SU-DHL-6 (cell line): ENCODE data around the gene TLK2.
"Not testable (repeated sequence)": the region's sequence is repeated elsewhere in the genome, so short reads cannot be mapped to it uniquely, and the experiment has no call there.

Experiments
- H2AFZ ChIP-seq: fragments of 200-600 bp; sonication (generic); 2 replicates; pipeline ENCODE4 v1.6.1; 2014; ENCODE audit warnings: low read depth, mild to moderate bottlenecking, moderate library complexity, mixed read lengths, antibody characterized with exemption, low read length; ENCODE audit not compliant: severe bottlenecking
- H3F3A ChIP-seq: fragments of 200-600 bp; shearing (Covaris generic); 2 replicates; pipeline ENCODE4 v1.6.0; 2016; ENCODE audit warnings: antibody characterized with exemption, mild to moderate bottlenecking; ENCODE audit not compliant: insufficient read depth
- H3K27ac ChIP-seq: fragments of 200-600 bp; sonication (generic); 2 replicates; pipeline ENCODE4 v1.5.1; 2016; ENCODE audit warnings: low read depth, mild to moderate bottlenecking, low read length, moderate library complexity, mixed read lengths
- H3K27me3 ChIP-seq: fragments of 200-600 bp; sonication (generic), shearing (Covaris generic); 2 replicates; pipeline ENCODE4 v1.6.0; 2014; ENCODE audit warnings: mild to moderate bottlenecking, low read length
- H3K36me3 ChIP-seq: fragments of 200-600 bp; sonication (generic); 2 replicates; pipeline ENCODE4 v1.6.1; 2014; ENCODE audit warnings: mild to moderate bottlenecking, low read length, mixed read lengths
- H3K4me2 ChIP-seq: fragments of 300-600, 200-600 bp; shearing (Covaris generic), sonication (generic); 2 replicates; pipeline ENCODE4 v1.6.0; 2014; ENCODE audit warnings: low read length, low read depth, mild to moderate bottlenecking; ENCODE audit not compliant: poor library complexity, severe bottlenecking
- H3K4me3 ChIP-seq: fragments of 200-600 bp; sonication (generic); 2 replicates; pipeline ENCODE4 v1.5.1; 2014; ENCODE audit warnings: antibody characterized with exemption, low read length, mild to moderate bottlenecking, mixed read lengths; ENCODE audit not compliant: insufficient read depth, poor library complexity, severe bottlenecking
- H3K79me2 ChIP-seq: fragments of 200-600 bp; sonication (generic); 2 replicates; pipeline ENCODE4 v1.6.1; 2014; ENCODE audit warnings: mild to moderate bottlenecking, low read length, moderate library complexity; ENCODE audit not compliant: insufficient read depth
- H3K9ac ChIP-seq: fragments of 200-600 bp; sonication (generic); 2 replicates; pipeline ENCODE4 v1.7.0; 2014; ENCODE audit warnings: mild to moderate bottlenecking, low read length
- H3K9me2 ChIP-seq: fragments of 200-600 bp; sonication (generic); replicated peaks from 2 replicates; pipeline ENCODE4 v1.6.1; 2014; ENCODE audit warnings: low read length; ENCODE audit not compliant: insufficient read depth
- H3K9me3 ChIP-seq: fragments of 200-600 bp; sonication (generic); 2 replicates; pipeline ENCODE4 v1.6.1; 2014; ENCODE audit warnings: low read length, mixed read lengths; ENCODE audit not compliant: insufficient read depth
- H4K20me1 ChIP-seq: fragments of 200-600 bp; sonication (generic); 2 replicates; pipeline ENCODE4 v1.6.1; 2014; ENCODE audit warnings: low read depth, mild to moderate bottlenecking, antibody characterized with exemption, low read length, moderate library complexity, mixed read lengths
- CTCF ChIP-seq: fragments of 200-600 bp; sonication (generic); IDR thresholded peaks from one replicate; pipeline ENCODE4 v1.5.1; 2017; ENCODE audit warnings: antibody characterized with exemption, mild to moderate bottlenecking, low read length, moderate library complexity; ENCODE audit not compliant: insufficient read depth, poor library complexity, severe bottlenecking
- EZH2phosphoT487 ChIP-seq: fragments of 200-600 bp; sonication (generic), shearing (Covaris generic); conservative IDR thresholded peaks from 2 replicates; pipeline ENCODE4 v1.6.1; 2018; ENCODE audit warnings: mild to moderate bottlenecking, antibody characterized with exemption, low read length, moderate library complexity, mixed read lengths

The TLK2 gene

DNA sequence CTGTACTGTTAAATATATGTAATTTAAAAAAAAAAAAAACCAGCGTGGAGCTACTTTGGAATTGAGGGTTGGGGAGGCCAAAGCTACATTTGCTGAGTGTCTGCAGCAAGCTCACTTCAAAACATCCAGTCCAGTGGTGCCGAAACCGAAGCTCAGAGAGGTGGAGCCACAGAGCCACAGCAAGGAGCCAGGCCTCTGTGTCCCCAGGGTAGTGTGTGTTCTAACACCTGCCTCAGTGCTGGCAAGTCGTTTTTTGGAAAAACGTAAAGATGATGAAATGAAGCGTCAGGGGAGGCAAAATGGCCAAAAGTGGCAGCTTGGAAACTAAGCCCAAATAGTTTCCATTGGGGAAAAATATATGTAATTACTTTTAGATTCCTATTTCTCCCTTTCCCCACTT lies 112.7 kb downstream of the TLK2 start:
- Histone ChIP-seq H3K4me2 (no peak overlapping the region), H3F3A (no peaks in the 10 kb centered on the region), H3K27ac (no peak overlapping the region), H2AFZ (no peak overlapping the region), H3K4me3 (no peak overlapping the region), H3K9ac (no peak overlapping the region), H3K27me3 (no peaks in the 10 kb centered on the region), H4K20me1 (no peaks in the 10 kb centered on the region), H3K9me3 (no peaks in the 10 kb centered on the region), H3K36me3 (peaks cover 17% of the 10 kb centered on the region), H3K9me2 (no peaks in the 10 kb centered on the region), H3K79me2 (no peaks in the 10 kb centered on the region)
- TF ChIP-seq CTCF (no peak), EZH2phosphoT487 (no peak)

DNA sequence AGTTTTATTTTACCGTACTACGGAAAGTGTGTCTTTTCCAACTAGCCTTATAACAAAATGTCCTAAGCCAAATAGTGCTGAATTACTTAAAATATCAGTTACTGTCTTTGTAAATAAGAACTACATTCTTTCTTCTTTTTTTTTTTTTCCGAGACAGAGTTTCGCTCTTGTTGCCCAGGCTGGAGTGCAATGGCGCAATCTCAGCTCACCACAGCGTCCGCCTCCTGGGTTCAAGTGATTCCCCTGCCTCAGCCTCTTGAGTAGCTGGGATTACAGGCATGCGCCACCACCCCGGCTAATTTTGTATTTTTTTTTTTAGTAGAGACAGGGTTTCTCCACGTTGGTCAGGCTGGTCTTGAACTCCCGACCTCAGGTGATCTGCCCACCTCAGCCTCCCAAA lies 113.2 kb downstream of the TLK2 start:
- H3K27me3 ChIP-seq, H3K9me2 ChIP-seq, H3K79me2 ChIP-seq, H3K9me3 ChIP-seq, H3K4me3 ChIP-seq, H2AFZ ChIP-seq, H4K20me1 ChIP-seq, H3K27ac ChIP-seq, H3K4me2 ChIP-seq, H3K9ac ChIP-seq, H3F3A ChIP-seq: not testable (repeated sequence)
- peaks cover 21% of the 10 kb centered on the region for H3K36me3 ChIP-seq

- no peak overlapping the region for H3K27ac ChIP-seq
- H4K20me1 ChIP-seq = no peaks in the 10 kb centered on the region
- no peaks in the 10 kb centered on the region for H3K9me3 ChIP-seq
- no peak overlapping the region for H3K4me3 ChIP-seq
- H3K9ac ChIP-seq = no peak overlapping the region
- H3K4me2 ChIP-seq = no peak overlapping the region
- no peak overlapping the region for H2AFZ ChIP-seq
- H3K79me2 ChIP-seq = no peaks in the 10 kb centered on the region
- no peaks in the 10 kb centered on the region for H3F3A ChIP-seq
- no peaks in the 10 kb centered on the region for H3K27me3 ChIP-seq
- TF ChIP-seq CTCF = no peak
- TF ChIP-seq EZH2phosphoT487 = no peak
- no peaks in the 10 kb centered on the region for H3K9me2 ChIP-seq
- H3K36me3 ChIP-seq = peaks cover 24% of the 10 kb centered on the region
Observed at GRCh38 chr17:62592341-62593099, 113.9 kb downstream of the TLK2 start.

GRCh38 chr17:62595484-62595883 lies 116.9 kb downstream of the TLK2 start:
- H3K9me2 ChIP-seq = no peaks in the 10 kb centered on the region
- no peaks in the 10 kb centered on the region for H3F3A ChIP-seq
- H2AFZ ChIP-seq = no peak overlapping the region
- no peaks in the 10 kb centered on the region for H4K20me1 ChIP-seq
- H3K79me2 ChIP-seq = no peaks in the 10 kb centered on the region
- H3K9me3 ChIP-seq = no peaks in the 10 kb centered on the region
- H3K27me3 ChIP-seq = no peaks in the 10 kb centered on the region
- no peak overlapping the region for H3K4me2 ChIP-seq
- peaks cover 27% of the 10 kb centered on the region for H3K36me3 ChIP-seq
- H3K27ac ChIP-seq = no peak overlapping the region
- no peak overlapping the region for H3K4me3 ChIP-seq
- TF ChIP-seq CTCF (no peak), EZH2phosphoT487 (no peak)
- H3K9ac ChIP-seq = no peak overlapping the region
